ENCODE data around the gene CHST1. TPM values are rescaled to one million over a fixed set of nuclear protein-coding genes. Genes with fewer than 3 reads are reported as not detected.

Gene CHST1
- total RNA-seq, 1 donor from 2014 or later: 0.88 TPM

DNA sequence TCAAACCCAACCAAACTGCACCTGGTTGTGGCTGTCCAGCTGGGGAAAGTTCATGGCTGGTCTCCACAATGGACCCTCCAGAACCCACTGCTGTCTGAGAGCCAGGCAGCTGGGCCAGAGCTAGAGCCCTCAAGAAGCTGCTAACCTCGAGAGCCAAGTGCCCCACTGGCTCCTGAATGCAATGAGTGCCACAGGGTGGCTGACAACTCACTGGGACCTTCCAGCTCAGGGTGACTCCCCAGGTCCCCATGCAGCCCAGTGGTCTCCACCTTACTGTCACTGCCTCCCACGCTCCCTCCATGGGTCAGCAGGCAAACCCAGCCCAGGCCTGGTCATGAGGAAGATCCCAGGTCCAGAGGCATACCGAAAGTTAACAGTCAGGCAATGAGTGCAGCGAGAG lies 8.0 kb upstream of the CHST1 start:
- no peak overlapping the region for H3K4me3 ChIP-seq (ENCODE audit: low read depth, low read length)
- DNase-seq (ENCODE audit: low read depth): no peak
- no peaks in the 10 kb centered on the region for H3K36me3 ChIP-seq (ENCODE audit: control insufficient read depth, insufficient read depth, low read length)
- peaks cover 8% of the 10 kb centered on the region for H3K27me3 ChIP-seq (ENCODE audit: control insufficient read depth, insufficient read depth, low read length)
- TF ChIP-seq, protein P1, sequence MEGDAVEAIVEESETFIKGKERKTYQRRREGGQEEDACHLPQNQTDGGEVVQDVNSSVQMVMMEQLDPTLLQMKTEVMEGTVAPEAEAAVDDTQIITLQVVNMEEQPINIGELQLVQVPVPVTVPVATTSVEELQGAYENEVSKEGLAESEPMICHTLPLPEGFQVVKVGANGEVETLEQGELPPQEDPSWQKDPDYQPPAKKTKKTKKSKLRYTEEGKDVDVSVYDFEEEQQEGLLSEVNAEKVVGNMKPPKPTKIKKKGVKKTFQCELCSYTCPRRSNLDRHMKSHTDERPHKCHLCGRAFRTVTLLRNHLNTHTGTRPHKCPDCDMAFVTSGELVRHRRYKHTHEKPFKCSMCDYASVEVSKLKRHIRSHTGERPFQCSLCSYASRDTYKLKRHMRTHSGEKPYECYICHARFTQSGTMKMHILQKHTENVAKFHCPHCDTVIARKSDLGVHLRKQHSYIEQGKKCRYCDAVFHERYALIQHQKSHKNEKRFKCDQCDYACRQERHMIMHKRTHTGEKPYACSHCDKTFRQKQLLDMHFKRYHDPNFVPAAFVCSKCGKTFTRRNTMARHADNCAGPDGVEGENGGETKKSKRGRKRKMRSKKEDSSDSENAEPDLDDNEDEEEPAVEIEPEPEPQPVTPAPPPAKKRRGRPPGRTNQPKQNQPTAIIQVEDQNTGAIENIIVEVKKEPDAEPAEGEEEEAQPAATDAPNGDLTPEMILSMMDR (IDR thresholded peaks at IDR 0.05; ENCODE audit: insufficient read depth, low read length, poor library complexity, severe bottlenecking): no peak

DNA sequence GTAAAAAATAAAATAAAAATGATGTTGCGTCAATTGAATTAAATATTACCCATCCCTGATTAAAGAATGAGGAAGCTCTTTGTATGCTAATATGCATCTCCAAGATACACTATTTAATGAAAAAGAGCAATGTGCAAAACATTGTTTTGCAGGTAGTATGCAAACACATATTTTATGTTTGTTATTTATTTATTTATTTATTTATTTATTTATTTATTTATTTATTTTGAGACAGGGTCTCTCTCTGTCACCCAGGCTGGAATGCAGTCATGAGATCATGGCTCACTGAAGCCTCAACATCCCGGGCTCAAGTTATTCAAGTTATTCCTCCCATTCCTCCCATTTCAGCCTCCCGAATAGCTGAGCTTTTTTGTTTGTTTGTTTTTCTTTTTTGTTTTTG lies 7.2 kb upstream of the CHST1 start:
- TF ChIP-seq, protein P1 (IDR thresholded peaks at IDR 0.05; ENCODE audit: insufficient read depth, low read length, poor library complexity, severe bottlenecking): no peak
- H3K27me3 ChIP-seq (ENCODE audit: control insufficient read depth, insufficient read depth, low read length): peaks cover 8% of the 10 kb centered on the region
- no peak overlapping the region for H3K4me3 ChIP-seq (ENCODE audit: low read depth, low read length)
- no peaks in the 10 kb centered on the region for H3K36me3 ChIP-seq (ENCODE audit: control insufficient read depth, insufficient read depth, low read length)
- no peak for DNase-seq (ENCODE audit: low read depth)

DNA sequence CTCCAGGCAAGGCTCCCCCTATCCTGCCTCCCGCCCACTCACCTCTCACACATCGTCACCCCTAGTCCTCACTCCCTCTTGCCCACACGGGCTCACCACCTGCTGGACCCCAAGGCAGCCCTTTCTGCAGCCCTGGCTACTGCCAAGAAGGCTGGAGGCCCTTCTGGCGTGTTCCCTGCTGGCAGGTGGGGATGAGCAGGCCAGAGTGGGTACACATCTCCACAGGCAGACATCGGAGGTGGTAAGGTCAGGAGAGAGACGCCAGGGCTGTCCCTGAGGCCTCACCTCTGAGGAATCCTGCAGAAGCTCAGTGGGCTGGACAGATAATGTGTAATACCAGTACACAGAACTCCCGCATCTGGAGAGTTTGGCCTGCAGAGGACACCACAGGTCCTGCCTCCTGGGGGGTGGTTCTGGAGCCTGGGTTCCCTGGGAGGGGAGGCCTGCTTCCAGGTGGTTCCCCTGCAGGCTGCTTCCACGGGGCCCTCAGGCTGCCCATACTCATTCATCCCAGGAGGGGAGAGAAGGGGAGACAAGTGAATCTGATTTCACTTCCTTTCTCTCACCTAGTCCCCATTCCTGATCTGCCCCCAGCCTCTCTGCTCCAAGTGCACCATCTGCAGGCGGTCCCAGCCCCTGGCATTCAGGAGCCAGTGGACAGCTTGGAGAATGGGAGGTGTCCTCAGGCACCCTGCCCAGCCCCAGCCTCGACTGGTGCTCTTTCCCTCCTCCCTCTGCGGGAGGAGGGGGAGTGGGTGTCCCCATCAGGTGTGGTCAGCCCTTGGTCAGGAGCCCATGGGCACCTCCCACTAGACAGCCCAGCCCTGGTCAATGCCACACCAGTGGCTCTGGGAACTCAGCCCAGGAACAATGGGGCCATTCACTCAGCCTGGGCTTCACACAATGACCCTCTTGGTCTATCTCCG lies 6.1 kb upstream of the CHST1 start:
- no peaks in the 10 kb centered on the region for H3K36me3 ChIP-seq (ENCODE audit: control insufficient read depth, insufficient read depth, low read length)
- no peak overlapping the region for H3K4me3 ChIP-seq (ENCODE audit: low read depth, low read length)
- H3K27me3 ChIP-seq (ENCODE audit: control insufficient read depth, insufficient read depth, low read length): peaks cover 16% of the 10 kb centered on the region
- TF ChIP-seq, protein P1 (IDR thresholded peaks at IDR 0.05; ENCODE audit: insufficient read depth, low read length, poor library complexity, severe bottlenecking): no peak
- DNase-seq (ENCODE audit: low read depth): no peak

DNA sequence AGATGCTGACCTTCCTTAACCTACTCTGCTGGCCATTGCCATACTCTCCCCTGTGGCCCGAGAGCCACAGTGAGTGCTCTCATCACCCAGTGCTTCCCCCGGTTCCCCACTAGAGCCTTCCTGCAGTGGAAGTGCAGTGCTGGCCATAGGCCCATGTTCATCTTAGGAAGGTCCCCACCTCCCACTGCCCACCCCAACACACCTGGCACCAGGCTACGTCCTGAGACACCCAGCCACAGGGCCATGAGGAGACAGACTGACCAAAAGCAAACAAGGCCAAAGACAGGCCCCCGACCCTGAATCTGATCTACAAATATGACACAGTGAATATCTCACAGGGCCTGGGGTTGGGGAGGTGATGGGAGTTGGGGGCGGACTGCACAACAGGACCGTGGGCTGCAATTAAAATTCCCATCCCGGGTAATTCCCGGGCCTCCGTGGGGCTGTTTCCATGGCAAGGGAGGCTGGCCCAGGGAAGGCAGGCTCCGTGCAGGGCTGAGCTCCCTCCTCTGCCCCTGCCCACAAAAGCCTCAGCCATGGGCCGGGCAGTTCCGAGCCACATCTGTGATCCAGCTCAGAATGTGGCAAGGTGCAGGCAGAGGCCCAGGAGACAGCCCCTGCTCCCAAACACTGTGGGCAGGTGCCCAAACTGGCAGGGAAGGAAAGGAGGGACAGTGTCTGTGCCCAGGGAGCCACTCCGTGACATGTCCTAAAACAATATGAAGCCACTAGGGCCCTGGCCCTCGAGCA lies 5.1 kb upstream of the CHST1 start:
- DNase-seq (ENCODE audit: low read depth): no peak
- Histone ChIP-seq H3K4me3 (ENCODE audit: low read depth, low read length) (no peak overlapping the region), H3K36me3 (ENCODE audit: control insufficient read depth, insufficient read depth, low read length) (no peaks in the 10 kb centered on the region), H3K27me3 (ENCODE audit: control insufficient read depth, insufficient read depth, low read length) (peaks cover 25% of the 10 kb centered on the region)
- TF ChIP-seq, protein P1 (IDR thresholded peaks at IDR 0.05; ENCODE audit: insufficient read depth, low read length, poor library complexity, severe bottlenecking): no peak

DNA sequence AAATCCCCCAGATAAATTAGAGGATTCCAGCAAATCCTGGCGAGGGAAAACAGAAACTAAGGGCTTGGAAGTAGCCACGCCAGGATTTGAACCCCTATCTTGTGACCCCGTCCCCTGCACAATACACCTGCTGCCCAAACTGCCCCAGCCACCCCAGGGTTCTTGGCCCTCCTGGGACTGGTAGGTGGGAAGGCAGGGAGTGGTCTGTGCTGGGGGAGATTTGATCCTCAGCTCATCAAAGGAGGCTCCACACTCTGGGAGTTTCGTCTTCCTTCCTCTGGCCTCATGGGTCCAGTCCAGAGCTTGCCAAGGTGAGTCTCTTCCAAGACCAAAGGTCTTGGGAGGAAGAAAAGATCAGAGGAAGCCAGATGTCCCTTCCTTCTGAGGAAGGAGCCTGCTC lies 4.5 kb upstream of the CHST1 start:
- no peaks in the 10 kb centered on the region for H3K36me3 ChIP-seq (ENCODE audit: control insufficient read depth, insufficient read depth, low read length)
- peaks cover 25% of the 10 kb centered on the region for H3K27me3 ChIP-seq (ENCODE audit: control insufficient read depth, insufficient read depth, low read length)
- TF ChIP-seq, protein P1 (IDR thresholded peaks at IDR 0.05; ENCODE audit: insufficient read depth, low read length, poor library complexity, severe bottlenecking): no peak
- no peak for DNase-seq (ENCODE audit: low read depth)
- H3K4me3 ChIP-seq (ENCODE audit: low read depth, low read length): no peak overlapping the region
